Breast epithelium (tissue), 4 donors: ENCODE results near the gene PFDN1. TPM values are rescaled to one million over a fixed set of nuclear protein-coding genes. Genes with fewer than 3 reads are reported as not detected.
A peak's percentile ranks its signal among the peaks of the same experiment; 100 is the strongest.

Source experiments
- DNase-seq, 2 donors: peaks; one replicate each; pipeline ENCODE4 v3.0.0-alpha.2; 2019; ENCODE audit warnings: low spot score in 2 of 2
- H3K27ac ChIP-seq, 2 donors: fragments of 200-600 bp; sonication (generic) in 1 of 2; one replicate each; pipeline ENCODE4 v1.5.1; 2016 to 2019; ENCODE audit warnings: mild to moderate bottlenecking in 1 of 2
- H3K27me3 ChIP-seq, 2 donors: fragments of 200-600 bp; sonication (generic) in 1 of 2; one replicate each; pipeline versions ENCODE4 v1.5.1 to v1.6.0; 2017 to 2019; ENCODE audit warnings: control low read depth in 1 of 2, mild to moderate bottlenecking in 1 of 2
- H3K36me3 ChIP-seq: fragments of 200-600 bp; one replicate; pipeline ENCODE4 v1.5.1; 2019
- H3K4me1 ChIP-seq, 2 donors: fragments of 200-600 bp; sonication (generic); one replicate each; pipeline ENCODE4 v1.5.1; 2016 to 2019; ENCODE audit warnings: control low read depth in 1 of 2
- H3K4me3 ChIP-seq, 3 donors: fragments of 200-600 bp; sonication (generic); 1 replicate in 2 of 3; 2 replicates in 1 of 3; pipeline ENCODE4 v1.5.1; 2016 to 2019; ENCODE audit warnings: mild to moderate bottlenecking in 3 of 3, moderate library complexity in 2 of 3
- H3K9me3 ChIP-seq, 2 donors: fragments of 200-600 bp; sonication (generic) in 1 of 2; one replicate each; pipeline ENCODE4 v1.5.1; 2016 to 2019; ENCODE audit warnings: control low read depth in 1 of 2
- POLR2A ChIP-seq: fragments of 450-650 bp; IDR thresholded peaks from one replicate; pipeline ENCODE4 v1.6.1; 2016; ENCODE audit warnings: antibody characterized with exemption, mild to moderate bottlenecking, moderate library complexity
- POLR2AphosphoS5 ChIP-seq, 3 donors: sonication (generic); formaldehyde crosslinking; IDR thresholded peaks; one replicate each; pipeline ENCODE4 v1.6.1; 2017; ENCODE audit warnings: antibody characterized with exemption in 3 of 3
- intact Hi-C: fragments of 100-400 bp; cut with DNase I; formaldehyde crosslinking; loops from one replicate; pipeline ENCODE4 v1.15.1; 2023; ENCODE audit warnings: low total_unique reads
- total RNA-seq, 3 donors: library from RNA; depleted of rRNA; stranded (reverse); fragments of >200 nt; gene quantifications; one replicate each; pipeline ENCODE4 v1.1.0, GENCODE V29; 2016
- TF ChIP-seq, protein P1 (sequence below), 3 donors: fragments of 450-650 bp; IDR thresholded peaks; one replicate each; pipeline ENCODE4 v1.5.1; 2016 to 2017; ENCODE audit warnings: antibody characterized with exemption in 3 of 3, mild to moderate bottlenecking in 3 of 3, moderate library complexity in 3 of 3

The PFDN1 gene
- total RNA-seq, 3 donors from 2014 or later: 72.2 to 93.4 (median 86.3) TPM

DNA sequence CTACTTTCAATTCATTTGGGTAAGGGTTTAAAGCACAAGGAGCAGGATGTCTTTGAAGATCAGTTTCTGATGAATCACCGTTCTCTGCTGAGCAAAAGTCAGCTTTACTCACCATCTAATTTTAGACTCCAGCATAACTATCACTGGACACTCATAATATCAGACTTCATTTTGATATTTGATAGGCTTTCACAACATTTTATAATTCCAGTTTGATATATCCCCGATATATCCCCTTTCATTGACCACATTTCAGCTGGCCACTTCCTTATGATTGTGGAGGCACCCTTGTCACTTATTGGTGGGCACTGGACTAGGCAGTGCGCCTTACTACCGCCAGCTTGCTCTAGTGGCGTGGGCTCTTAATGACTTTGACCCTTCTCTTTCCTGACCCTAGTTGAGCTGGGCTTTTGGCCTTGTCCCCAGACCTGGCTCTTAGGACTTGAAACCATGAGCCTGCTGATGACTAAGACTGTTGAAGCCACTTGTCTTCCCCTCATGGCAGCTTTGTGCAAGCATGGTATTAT lies 81.1 kb downstream of the PFDN1 start:
- H3K27ac ChIP-seq: no peak overlapping the region
- TF ChIP-seq, protein P1, sequence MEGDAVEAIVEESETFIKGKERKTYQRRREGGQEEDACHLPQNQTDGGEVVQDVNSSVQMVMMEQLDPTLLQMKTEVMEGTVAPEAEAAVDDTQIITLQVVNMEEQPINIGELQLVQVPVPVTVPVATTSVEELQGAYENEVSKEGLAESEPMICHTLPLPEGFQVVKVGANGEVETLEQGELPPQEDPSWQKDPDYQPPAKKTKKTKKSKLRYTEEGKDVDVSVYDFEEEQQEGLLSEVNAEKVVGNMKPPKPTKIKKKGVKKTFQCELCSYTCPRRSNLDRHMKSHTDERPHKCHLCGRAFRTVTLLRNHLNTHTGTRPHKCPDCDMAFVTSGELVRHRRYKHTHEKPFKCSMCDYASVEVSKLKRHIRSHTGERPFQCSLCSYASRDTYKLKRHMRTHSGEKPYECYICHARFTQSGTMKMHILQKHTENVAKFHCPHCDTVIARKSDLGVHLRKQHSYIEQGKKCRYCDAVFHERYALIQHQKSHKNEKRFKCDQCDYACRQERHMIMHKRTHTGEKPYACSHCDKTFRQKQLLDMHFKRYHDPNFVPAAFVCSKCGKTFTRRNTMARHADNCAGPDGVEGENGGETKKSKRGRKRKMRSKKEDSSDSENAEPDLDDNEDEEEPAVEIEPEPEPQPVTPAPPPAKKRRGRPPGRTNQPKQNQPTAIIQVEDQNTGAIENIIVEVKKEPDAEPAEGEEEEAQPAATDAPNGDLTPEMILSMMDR (IDR thresholded peaks at IDR 0.05): no peak
- TF ChIP-seq POLR2A (no peak), POLR2AphosphoS5 (IDR thresholded peaks at IDR 0.05) (no peak)
- no peak for DNase-seq
- H3K4me1 ChIP-seq: peaks cover 0 to 10% of the 10 kb centered on the region in 2 donors
- no peaks in the 10 kb centered on the region for H3K9me3 ChIP-seq
- H3K4me3 ChIP-seq: no peak overlapping the region
- H3K36me3 ChIP-seq: no peaks in the 10 kb centered on the region
- intact Hi-C loops: no loop called here
- no peaks in the 10 kb centered on the region for H3K27me3 ChIP-seq

GRCh38 chr5:140220698-140221064 lies 82.2 kb downstream of the PFDN1 start:
- Histone ChIP-seq H3K4me3 (no peak overlapping the region), H3K36me3 (no peaks in the 10 kb centered on the region), H3K9me3 (no peaks in the 10 kb centered on the region), H3K4me1 (peaks cover 0 to 10% of the 10 kb centered on the region in 2 donors), H3K27ac (peak overlapping the region in 1 of 2 donors; percentile 25), H3K27me3 (no peaks in the 10 kb centered on the region)
- DNase-seq: no peak
- TF ChIP-seq, protein P1 (IDR thresholded peaks at IDR 0.05): no peak
- TF ChIP-seq POLR2AphosphoS5 (IDR thresholded peaks at IDR 0.05): no peak
- TF ChIP-seq POLR2A: no peak
- intact Hi-C loops: no loop called here

DNA sequence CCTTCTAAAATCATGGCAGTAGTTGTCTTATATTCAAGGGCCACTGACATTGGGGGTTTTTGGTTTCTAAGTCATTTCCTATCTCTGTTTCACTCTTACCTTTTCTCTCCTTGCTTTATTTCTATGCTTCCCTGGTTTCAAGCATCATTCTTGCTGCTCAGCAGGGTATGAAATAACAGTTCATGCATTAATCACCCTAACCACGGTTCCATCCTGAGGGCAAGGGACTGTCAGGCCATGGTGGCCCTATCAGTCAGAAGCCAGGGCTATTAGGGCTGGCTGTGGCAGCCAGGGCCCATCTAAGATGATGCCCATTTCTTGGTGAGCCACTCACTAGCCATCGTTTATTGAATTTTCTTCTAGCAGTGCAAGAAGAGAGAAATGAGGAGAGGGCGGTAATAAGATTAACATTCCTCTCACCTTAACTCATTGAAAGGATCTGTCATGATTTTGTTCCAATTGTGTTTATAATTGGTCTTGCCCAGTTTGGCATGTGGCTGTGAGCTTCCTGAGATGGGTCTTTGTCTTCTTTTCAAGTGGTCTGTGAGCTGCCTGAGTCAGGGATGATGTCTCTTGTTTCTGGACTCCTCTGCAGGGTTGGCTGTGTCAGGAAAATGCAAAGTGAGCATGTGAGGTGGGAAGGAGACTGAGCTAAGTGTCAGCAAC lies 82.7 kb downstream of the PFDN1 start:
- Histone ChIP-seq H3K9me3 (no peaks in the 10 kb centered on the region), H3K4me3 (no peak overlapping the region), H3K27me3 (no peaks in the 10 kb centered on the region), H3K27ac (peak overlapping the region in 1 of 2 donors; percentile 21), H3K36me3 (no peaks in the 10 kb centered on the region), H3K4me1 (peaks cover 0 to 10% of the 10 kb centered on the region in 2 donors)
- TF ChIP-seq, protein P1 (IDR thresholded peaks at IDR 0.05): no peak
- TF ChIP-seq POLR2A (no peak), POLR2AphosphoS5 (IDR thresholded peaks at IDR 0.05) (no peak)
- intact Hi-C loops: no loop called here
- DNase-seq: no peak

- Histone ChIP-seq H3K27me3 (no peaks in the 10 kb centered on the region), H3K36me3 (no peaks in the 10 kb centered on the region), H3K9me3 (no peaks in the 10 kb centered on the region), H3K4me3 (no peak overlapping the region), H3K4me1 (peaks cover 0 to 10% of the 10 kb centered on the region in 2 donors), H3K27ac (peak overlapping the region; percentile 21 to 60)
- TF ChIP-seq POLR2AphosphoS5 (IDR thresholded peaks at IDR 0.05) (no peak), POLR2A (no peak)
- TF ChIP-seq, protein P1 (IDR thresholded peaks at IDR 0.05): no peak
- DNase-seq: no peak
- intact Hi-C loops: no loop called here
These were observed 83.6 kb downstream of the PFDN1 start for GRCh38 chr5:140219068-140219991.
